ENCODE results near the gene TUBB8. TPM values are rescaled to one million over a fixed set of nuclear protein-coding genes. Genes with fewer than 3 reads are reported as not detected.
"Not testable (repeated sequence)": the region's sequence is repeated elsewhere in the genome, so short reads cannot be mapped to it uniquely, and the experiment has no call there.

The TUBB8 gene
- total RNA-seq: not detected in 2 replicates

- DNase-seq (ENCODE audit: low read depth): no peak
Measured at GRCh38 chr10:48996-49395, at the start of gene TUBB8. Gene TUBB8, minus strand, starts transcription at chr10:49296. Its CDS starts 58 bp downstream, at chr10:49238.

- no peak for DNase-seq (ENCODE audit: low read depth)
Measured at GRCh38 chr10:96466-96865, 47.4 kb upstream of the TUBB8 start.

- DNase-seq (ENCODE audit: low read depth): no peak
Measured at GRCh38 chr10:95356-96115, 46.4 kb upstream of the TUBB8 start.

- DNase-seq (ENCODE audit: low read depth): no peak
Measured at GRCh38 chr10:94613-95012, 45.5 kb upstream of the TUBB8 start.

GRCh38 chr10:92846-93245 lies 43.8 kb upstream of the TUBB8 start:
- DNase-seq (ENCODE audit: low read depth): peak; percentile 37

- no peak for DNase-seq (ENCODE audit: low read depth)
Measured at GRCh38 chr10:92153-92552, 43.1 kb upstream of the TUBB8 start.

GRCh38 chr10:91313-91712 lies 42.2 kb upstream of the TUBB8 start:
- DNase-seq (ENCODE audit: low read depth): no peak

- no peak for DNase-seq (ENCODE audit: low read depth)
Measured at GRCh38 chr10:90161-90560, 41.1 kb upstream of the TUBB8 start.

GRCh38 chr10:89248-89647 lies 40.2 kb upstream of the TUBB8 start:
- DNase-seq (ENCODE audit: low read depth): no peak

- no peak for DNase-seq (ENCODE audit: low read depth)
Measured at GRCh38 chr10:88253-88652, 39.2 kb upstream of the TUBB8 start.

GRCh38 chr10:87177-88080 lies 38.3 kb upstream of the TUBB8 start:
- DNase-seq (ENCODE audit: low read depth): no peak

GRCh38 chr10:86031-86430 lies 36.9 kb upstream of the TUBB8 start:
- DNase-seq (ENCODE audit: low read depth): no peak

- DNase-seq (ENCODE audit: low read depth): no peak
Measured at GRCh38 chr10:85044-85443, 35.9 kb upstream of the TUBB8 start.

- DNase-seq (ENCODE audit: low read depth): no peak
Measured at GRCh38 chr10:83930-84530, 34.9 kb upstream of the TUBB8 start.

GRCh38 chr10:80477-81105 lies 31.5 kb upstream of the TUBB8 start:
- DNase-seq (ENCODE audit: low read depth): no peak

- no peak for DNase-seq (ENCODE audit: low read depth)
Measured at GRCh38 chr10:79532-80215, 30.6 kb upstream of the TUBB8 start.

GRCh38 chr10:78556-78955 lies 29.5 kb upstream of the TUBB8 start:
- no peak for DNase-seq (ENCODE audit: low read depth)

GRCh38 chr10:74266-74621 lies 25.1 kb upstream of the TUBB8 start:
- DNase-seq (ENCODE audit: low read depth): not testable (repeated sequence)

- not testable (repeated sequence) for DNase-seq (ENCODE audit: low read depth)
Measured at GRCh38 chr10:73543-74265, 24.6 kb upstream of the TUBB8 start.

- not testable (repeated sequence) for DNase-seq (ENCODE audit: low read depth)
Measured at GRCh38 chr10:68156-68555, 19.1 kb upstream of the TUBB8 start.

GRCh38 chr10:49926-50325 lies 830 bp upstream of the TUBB8 start:
- DNase-seq (ENCODE audit: low read depth): peak; percentile 40
